Measurements from ENCODE around the gene POU2AF2. TPM values are rescaled to one million over a fixed set of nuclear protein-coding genes. Genes with fewer than 3 reads are reported as not detected.

Gene POU2AF2
- total RNA-seq, 1 donor from 2014 or later = not detected

GRCh38 chr11:111335549-111335948 lies 90.0 kb downstream of the POU2AF2 start:
- intact Hi-C loops (cut with micrococcal nuclease) = loop anchor here (2.0 kb wide), 1 partner anchor 13 kb away; no protein-coding TSS in a partner anchor
- no peak for DNase-seq
- Mint-ChIP-seq H3K27ac (no peak overlapping the region), H3K9me3 (peaks cover 5% of the 10 kb centered on the region), H3K27me3 (no peaks in the 10 kb centered on the region), H3K4me1 (no peaks in the 10 kb centered on the region), H3K36me3 (ENCODE audit: low read depth) (peaks cover 33% of the 10 kb centered on the region), H3K4me3 (no peak overlapping the region)
- no peak for TF ChIP-seq CTCF (IDR thresholded peaks at IDR 0.05)
- CTCF ChIA-PET = no interaction called here
- ATAC-seq (ENCODE audit: low read depth) = no peak
- POLR2A ChIA-PET = no interaction called here

Other genes with a start within 250 kb of the POU2AF2 start
- 0.82 and 1.1 TPM in 2 replicates for gene POU2AF3, start 52.8 kb downstream of the POU2AF2 start, total RNA-seq
- gene POU2AF1, start 133.6 kb downstream of the POU2AF2 start, total RNA-seq = 141 and 155 TPM in 2 replicates